MM.1S (cell line): ENCODE results near the gene CCDC107.
A peak's percentile ranks its signal among the peaks of the same experiment; 100 is the strongest.

ENCODE experiments used
- EZH2phosphoT487 ChIP-seq: fragments of 300-600 bp; sonication (generic); IDR thresholded peaks from 2 replicates; pipeline ENCODE4 v1.6.1; 2018; ENCODE audit warnings: antibody characterized with exemption, low read length
- TF ChIP-seq, protein P1 (sequence below): fragments of 300-600 bp; sonication (generic); IDR thresholded peaks from 2 replicates; pipeline ENCODE4 v1.5.1; 2016; ENCODE audit warnings: antibody characterized with exemption, low read length, mixed read lengths

GRCh38 chr9:35616681-35617459 lies 41.2 kb upstream of the CCDC107 start:
- TF ChIP-seq, protein P1, sequence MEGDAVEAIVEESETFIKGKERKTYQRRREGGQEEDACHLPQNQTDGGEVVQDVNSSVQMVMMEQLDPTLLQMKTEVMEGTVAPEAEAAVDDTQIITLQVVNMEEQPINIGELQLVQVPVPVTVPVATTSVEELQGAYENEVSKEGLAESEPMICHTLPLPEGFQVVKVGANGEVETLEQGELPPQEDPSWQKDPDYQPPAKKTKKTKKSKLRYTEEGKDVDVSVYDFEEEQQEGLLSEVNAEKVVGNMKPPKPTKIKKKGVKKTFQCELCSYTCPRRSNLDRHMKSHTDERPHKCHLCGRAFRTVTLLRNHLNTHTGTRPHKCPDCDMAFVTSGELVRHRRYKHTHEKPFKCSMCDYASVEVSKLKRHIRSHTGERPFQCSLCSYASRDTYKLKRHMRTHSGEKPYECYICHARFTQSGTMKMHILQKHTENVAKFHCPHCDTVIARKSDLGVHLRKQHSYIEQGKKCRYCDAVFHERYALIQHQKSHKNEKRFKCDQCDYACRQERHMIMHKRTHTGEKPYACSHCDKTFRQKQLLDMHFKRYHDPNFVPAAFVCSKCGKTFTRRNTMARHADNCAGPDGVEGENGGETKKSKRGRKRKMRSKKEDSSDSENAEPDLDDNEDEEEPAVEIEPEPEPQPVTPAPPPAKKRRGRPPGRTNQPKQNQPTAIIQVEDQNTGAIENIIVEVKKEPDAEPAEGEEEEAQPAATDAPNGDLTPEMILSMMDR = peak; percentile 17
- TF ChIP-seq EZH2phosphoT487 = no peak
